HG03575 (cell line): ENCODE data around the gene ATF6B.
"Not testable (repeated sequence)": the region's sequence is repeated elsewhere in the genome, so short reads cannot be mapped to it uniquely, and the experiment has no call there.

Experiments
- ATAC-seq: cut with Tn5 transposase; IDR thresholded peaks from one replicate; pipeline ENCODE4 v1.9.1; 2021; ENCODE audit not compliant: unreplicated experiment, insufficient number of reproducible peaks, low FRiP score; ENCODE audit errors: extremely low read depth

Gene ATF6B

GRCh38 chr6:32158052-32158451 is 30.0 kb upstream of the ATF6B start:
- no peak for ATAC-seq

GRCh38 chr6:32156891-32157290 is 28.8 kb upstream of the ATF6B start:
- ATAC-seq = no peak

- no peak for ATAC-seq
Observed at GRCh38 chr6:32154514-32155161, 26.6 kb upstream of the ATF6B start.

- ATAC-seq = no peak
Observed at GRCh38 chr6:32153564-32154513, 25.8 kb upstream of the ATF6B start, which contains the start of gene PPT2. Gene PPT2, plus strand, starts transcription at chr6:32154141. Its CDS starts 454 bp downstream, at chr6:32154595.

GRCh38 chr6:32152769-32153563 is 24.9 kb upstream of the ATF6B start:
- ATAC-seq = no peak

- no peak for ATAC-seq
Observed at GRCh38 chr6:32151863-32152768, 24.1 kb upstream of the ATF6B start, which contains the start of gene PRRT1. Gene PRRT1, minus strand, starts transcription at chr6:32151939. Its CDS starts 112 bp downstream, at chr6:32151827.

GRCh38 chr6:32151181-32151862 is 23.3 kb upstream of the ATF6B start:
- ATAC-seq = no peak

GRCh38 chr6:32149932-32150870 is 22.2 kb upstream of the ATF6B start:
- ATAC-seq = no peak

GRCh38 chr6:32149092-32149755 is 21.2 kb upstream of the ATF6B start:
- no peak for ATAC-seq

- ATAC-seq = no peak
Observed at GRCh38 chr6:32148289-32149091, 20.4 kb upstream of the ATF6B start.

- no peak for ATAC-seq
Observed at GRCh38 chr6:32147401-32148132, 19.5 kb upstream of the ATF6B start.

- no peak for ATAC-seq
Observed at GRCh38 chr6:32146687-32147086, 18.6 kb upstream of the ATF6B start.

- ATAC-seq = no peak
Observed at GRCh38 chr6:32146287-32146686, 18.2 kb upstream of the ATF6B start.

GRCh38 chr6:32144238-32144637 is 16.2 kb upstream of the ATF6B start:
- not testable (repeated sequence) for ATAC-seq
